Activated B cell treated with CpG ODN at 0.5 μM for 24 hours (primary cell): ENCODE measurements around the gene CAND2. TPM values are rescaled to one million over a fixed set of nuclear protein-coding genes. Genes with fewer than 3 reads are reported as not detected.

Experiments used
- ATAC-seq: fragments of 200-7000 bp; cut with Tn5 transposase; one replicate; pipeline ENCODE4 v1.10.0; 2021; ENCODE audit warnings: low read depth, mild to moderate bottlenecking, moderate library complexity
- CTCF ChIA-PET: fragments of 350-600 bp; sonication (Branson Sonifier 250); formaldehyde crosslinking; loops from one replicate; lab custom pipeline; 2021; ENCODE audit warnings: antibody characterized with exemption; lab: Charles Lee
- POLR2A ChIA-PET: fragments of 350-600 bp; sonication (Branson Sonifier 250); formaldehyde crosslinking; loops from one replicate; lab custom pipeline; 2021; ENCODE audit warnings: antibody characterized with exemption; lab: Charles Lee
- DNase-seq: peaks from one replicate; pipeline ENCODE4 v3.0.0; 2022
- H3K27ac Mint-ChIP-seq: one replicate; pipeline ENCODE4 v1.8.0; 2020; ENCODE audit warnings: mixed read lengths
- H3K27me3 Mint-ChIP-seq: one replicate; pipeline ENCODE4 v1.8.0; 2021; ENCODE audit warnings: mixed read lengths
- H3K36me3 Mint-ChIP-seq: one replicate; pipeline ENCODE4 v1.8.0; 2021; ENCODE audit warnings: low read depth, mixed read lengths
- H3K4me1 Mint-ChIP-seq: one replicate; pipeline ENCODE4 v1.8.0; 2021; ENCODE audit warnings: mixed read lengths
- H3K4me3 Mint-ChIP-seq: one replicate; pipeline ENCODE4 v1.8.0; 2020; ENCODE audit warnings: mild to moderate bottlenecking, mixed read lengths
- H3K9me3 Mint-ChIP-seq: one replicate; pipeline ENCODE4 v1.8.0; 2020; ENCODE audit warnings: mixed read lengths
- CTCF ChIP-seq: fragments of 200-600 bp; IDR thresholded peaks from one replicate; pipeline ENCODE4 v1.8.0; 2022; ENCODE audit warnings: antibody characterized with exemption, mild to moderate bottlenecking
- intact Hi-C: fragments of 100-400 bp; cut with micrococcal nuclease; formaldehyde crosslinking; loops from one replicate; pipeline ENCODE4 v1.15.1; 2024
- total RNA-seq: library from RNA; stranded (reverse); gene quantifications from 2 replicates; pipeline ENCODE4 v1.2.3, GENCODE V29; 2022

The CAND2 gene
- total RNA-seq, 1 donor from 2014 or later: 0.42 TPM

- no peak overlapping the region for H3K27ac Mint-ChIP-seq
- intact Hi-C loops: no loop called here
- TF ChIP-seq CTCF: no peak
- POLR2A ChIA-PET: interaction anchor here (0.8 to 2.4 kb wide), 3 partner anchors 32 to 145 kb away, joined by 6 to 21 read pairs (median 19); partner anchors contain the start of gene RPL32
- ATAC-seq: no peak
- no peaks in the 10 kb centered on the region for H3K9me3 Mint-ChIP-seq
- no peak for DNase-seq
- peaks cover 9% of the 10 kb centered on the region for H3K4me1 Mint-ChIP-seq
- H3K27me3 Mint-ChIP-seq: no peaks in the 10 kb centered on the region
- CTCF ChIA-PET: interaction anchor here (0.7 to 1.8 kb wide), 11 partner anchors 11 to 103 kb away, joined by 3 to 18 read pairs (median 4); partner anchors contain the start of genes CAND2 and RPL32
- H3K4me3 Mint-ChIP-seq: peak overlapping the region; percentile 69
- no peaks in the 10 kb centered on the region for H3K36me3 Mint-ChIP-seq
Observed at GRCh38 chr3:12809435-12809834, 13.0 kb downstream of the CAND2 start.

GRCh38 chr3:12810013-12810780 is 13.7 kb downstream of the CAND2 start:
- ATAC-seq: peak; percentile 100
- intact Hi-C loops: loop anchor here (1.0 to 10.0 kb wide), 9 partner anchors 14 to 325 kb away; partner anchors contain the start of genes CAND2, RAF1, RPL32 and TSEN2
- peaks cover 9% of the 10 kb centered on the region for H3K4me1 Mint-ChIP-seq
- peak; percentile 93 for DNase-seq
- ChIA-PET POLR2A (interaction anchor here (0.7 to 2.4 kb wide), 7 partner anchors 24 to 670 kb away, joined by 3 to 21 read pairs (median 6); partner anchors contain the start of genes HDAC11, MKRN2 and RPL32), CTCF (interaction anchor here (0.6 to 1.8 kb wide), 17 partner anchors 8 to 104 kb away, joined by 3 to 18 read pairs (median 4); partner anchors contain the start of genes CAND2 and RPL32)
- no peaks in the 10 kb centered on the region for H3K27me3 Mint-ChIP-seq
- no peaks in the 10 kb centered on the region for H3K36me3 Mint-ChIP-seq
- peak overlapping the region; percentile 69 for H3K4me3 Mint-ChIP-seq
- no peak for TF ChIP-seq CTCF
- peak overlapping the region; percentile 50 for H3K27ac Mint-ChIP-seq
- no peaks in the 10 kb centered on the region for H3K9me3 Mint-ChIP-seq

- no peaks in the 10 kb centered on the region for H3K27me3 Mint-ChIP-seq
- H3K9me3 Mint-ChIP-seq: no peaks in the 10 kb centered on the region
- DNase-seq: no peak
- ATAC-seq: no peak
- H3K27ac Mint-ChIP-seq: no peak overlapping the region
- no peaks in the 10 kb centered on the region for H3K36me3 Mint-ChIP-seq
- ChIA-PET CTCF (interaction anchor here (1.4 to 1.7 kb wide), 2 partner anchors 12 to 31 kb away, joined by 4 to 18 read pairs; partner anchors contain the start of gene RPL32), POLR2A (interaction anchor here (1.1 to 2.4 kb wide), 3 partner anchors 23 to 147 kb away, joined by 6 to 21 read pairs (median 7); partner anchors contain the start of gene RPL32)
- no peak for TF ChIP-seq CTCF
- peaks cover 9% of the 10 kb centered on the region for H3K4me1 Mint-ChIP-seq
- H3K4me3 Mint-ChIP-seq: peak overlapping the region; percentile 69
- intact Hi-C loops: loop anchor here (1.0 to 10.0 kb wide), 9 partner anchors 15 to 326 kb away; partner anchors contain the start of genes CAND2, RAF1, RPL32 and TSEN2
Observed at GRCh38 chr3:12810961-12811360, 14.5 kb downstream of the CAND2 start.

- ChIA-PET POLR2A (interaction anchor here (1.6 kb wide), 1 partner anchor 28 kb away, joined by 4 read pairs; no protein-coding TSS in a partner anchor), CTCF (no interaction called here)
- no peak for TF ChIP-seq CTCF
- Mint-ChIP-seq H3K4me1 (peaks cover 9% of the 10 kb centered on the region), H3K27ac (no peak overlapping the region), H3K36me3 (no peaks in the 10 kb centered on the region), H3K27me3 (no peaks in the 10 kb centered on the region), H3K4me3 (no peak overlapping the region), H3K9me3 (no peaks in the 10 kb centered on the region)
- DNase-seq (no peak), ATAC-seq (no peak)
- intact Hi-C loops: loop anchor here (10.0 kb wide), 1 partner anchor 328 kb away; the partner anchor contains the start of gene TSEN2
Observed at GRCh38 chr3:12812812-12813211, 16.3 kb downstream of the CAND2 start.
